Measurements from ENCODE around the gene LAMB1. TPM values are rescaled to one million over a fixed set of nuclear protein-coding genes. Genes with fewer than 3 reads are reported as not detected.
A peak's percentile ranks its signal among the peaks of the same experiment; 100 is the strongest.

Gene LAMB1
- total RNA-seq, 4 donors from 2014 or later: 76.7 to 216 (median 84.6) TPM

DNA sequence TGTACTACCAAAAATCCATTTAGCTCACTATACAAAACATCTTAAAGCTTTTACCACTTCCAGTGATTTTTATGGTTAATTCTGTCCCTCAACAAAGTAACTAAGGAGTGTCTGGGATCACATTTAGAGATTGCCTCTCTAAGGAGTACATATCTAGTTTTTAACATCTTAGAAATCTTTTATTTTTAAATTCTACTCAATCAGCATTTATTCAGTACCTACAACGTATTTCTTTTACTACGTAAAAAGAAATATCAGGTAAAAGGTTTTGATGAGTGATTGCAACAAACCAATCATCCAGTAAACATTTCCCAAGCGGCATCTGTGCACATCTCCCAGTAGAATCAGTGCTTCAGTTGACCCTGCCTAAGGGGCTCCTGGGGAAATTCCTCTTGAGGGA is 31.9 kb downstream of the LAMB1 start:
- peak overlapping the region; percentile 58 for H3K27ac ChIP-seq
- TF ChIP-seq POLR2AphosphoS5 (IDR thresholded peaks at IDR 0.05) (no peak), POLR2A (IDR thresholded peaks at IDR 0.05) (no peak), EP300 (IDR thresholded peaks at IDR 0.05) (no peak)
- TF ChIP-seq, protein P1, sequence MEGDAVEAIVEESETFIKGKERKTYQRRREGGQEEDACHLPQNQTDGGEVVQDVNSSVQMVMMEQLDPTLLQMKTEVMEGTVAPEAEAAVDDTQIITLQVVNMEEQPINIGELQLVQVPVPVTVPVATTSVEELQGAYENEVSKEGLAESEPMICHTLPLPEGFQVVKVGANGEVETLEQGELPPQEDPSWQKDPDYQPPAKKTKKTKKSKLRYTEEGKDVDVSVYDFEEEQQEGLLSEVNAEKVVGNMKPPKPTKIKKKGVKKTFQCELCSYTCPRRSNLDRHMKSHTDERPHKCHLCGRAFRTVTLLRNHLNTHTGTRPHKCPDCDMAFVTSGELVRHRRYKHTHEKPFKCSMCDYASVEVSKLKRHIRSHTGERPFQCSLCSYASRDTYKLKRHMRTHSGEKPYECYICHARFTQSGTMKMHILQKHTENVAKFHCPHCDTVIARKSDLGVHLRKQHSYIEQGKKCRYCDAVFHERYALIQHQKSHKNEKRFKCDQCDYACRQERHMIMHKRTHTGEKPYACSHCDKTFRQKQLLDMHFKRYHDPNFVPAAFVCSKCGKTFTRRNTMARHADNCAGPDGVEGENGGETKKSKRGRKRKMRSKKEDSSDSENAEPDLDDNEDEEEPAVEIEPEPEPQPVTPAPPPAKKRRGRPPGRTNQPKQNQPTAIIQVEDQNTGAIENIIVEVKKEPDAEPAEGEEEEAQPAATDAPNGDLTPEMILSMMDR (IDR thresholded peaks at IDR 0.05): no peak
- no peaks in the 10 kb centered on the region for H3K9me3 ChIP-seq
- H3K4me3 ChIP-seq: no peak overlapping the region
- peaks cover 17% of the 10 kb centered on the region for H3K36me3 ChIP-seq
- no peak for DNase-seq (ENCODE audit: low spot score in 2 of 2)
- no peaks in the 10 kb centered on the region for H3K27me3 ChIP-seq
- peaks cover 39% of the 10 kb centered on the region for H3K4me1 ChIP-seq
- 64% methylated on average over 3 of the region's 3 CpGs for WGBS

DNA sequence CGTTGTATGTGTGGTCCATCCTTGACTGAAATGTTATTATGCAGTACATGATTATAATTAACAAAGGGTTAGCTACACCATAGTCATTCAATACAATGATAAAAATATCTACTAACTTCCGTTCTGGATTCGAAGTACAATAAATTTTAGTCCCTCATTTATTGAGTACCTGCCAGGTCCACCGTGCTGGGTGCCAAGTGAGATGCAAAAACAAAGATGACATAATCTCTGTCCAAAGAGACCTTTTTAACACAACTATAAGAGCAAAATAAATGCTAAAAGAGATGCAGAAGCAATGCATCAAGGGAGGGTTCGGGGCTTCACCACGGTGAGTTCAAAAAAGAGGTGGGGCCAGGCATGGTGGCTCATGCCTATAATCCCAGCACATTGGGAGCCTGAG is 33.1 kb downstream of the LAMB1 start:
- no peak overlapping the region for H3K4me3 ChIP-seq
- no peak for DNase-seq (ENCODE audit: low spot score in 2 of 2)
- peaks cover 39% of the 10 kb centered on the region for H3K4me1 ChIP-seq
- H3K9me3 ChIP-seq: no peaks in the 10 kb centered on the region
- no peak overlapping the region for H3K27ac ChIP-seq
- no peaks in the 10 kb centered on the region for H3K27me3 ChIP-seq
- WGBS: 52% methylated on average over 6 of the region's 6 CpGs
- TF ChIP-seq POLR2A (IDR thresholded peaks at IDR 0.05) (no peak), POLR2AphosphoS5 (IDR thresholded peaks at IDR 0.05) (no peak), EP300 (IDR thresholded peaks at IDR 0.05) (no peak)
- TF ChIP-seq, protein P1 (IDR thresholded peaks at IDR 0.05): no peak
- H3K36me3 ChIP-seq: peaks cover 13% of the 10 kb centered on the region

DNA sequence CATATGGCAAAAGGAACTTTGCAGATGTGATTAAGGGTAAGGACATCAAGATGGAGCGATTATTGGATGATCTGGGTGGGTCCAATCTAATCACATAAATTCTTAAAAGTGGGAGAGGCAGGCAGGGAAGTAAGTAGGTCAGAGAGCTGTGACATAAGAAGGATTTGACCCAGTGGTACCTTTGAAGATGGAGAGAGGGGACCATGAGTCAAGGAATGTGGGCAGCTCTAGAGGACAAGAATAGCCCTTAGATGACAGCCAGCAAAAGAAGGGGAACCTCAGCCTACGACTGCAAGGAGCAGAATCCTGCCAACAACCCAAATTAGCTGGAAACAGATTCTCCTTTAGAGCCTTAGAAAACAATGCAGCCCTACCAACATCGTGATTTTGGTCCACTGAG is 34.5 kb downstream of the LAMB1 start:
- no peaks in the 10 kb centered on the region for H3K9me3 ChIP-seq
- peaks cover 34% of the 10 kb centered on the region for H3K4me1 ChIP-seq
- no peaks in the 10 kb centered on the region for H3K27me3 ChIP-seq
- no peak overlapping the region for H3K4me3 ChIP-seq
- 81% methylated on average over 3 of the region's 3 CpGs for WGBS
- H3K36me3 ChIP-seq: peaks cover 22% of the 10 kb centered on the region
- DNase-seq (ENCODE audit: low spot score in 2 of 2): no peak
- TF ChIP-seq EP300 (IDR thresholded peaks at IDR 0.05): no peak
- TF ChIP-seq POLR2AphosphoS5 (IDR thresholded peaks at IDR 0.05): no peak
- no peak for TF ChIP-seq POLR2A (IDR thresholded peaks at IDR 0.05)
- TF ChIP-seq, protein P1 (IDR thresholded peaks at IDR 0.05): no peak
- no peak overlapping the region for H3K27ac ChIP-seq

DNA sequence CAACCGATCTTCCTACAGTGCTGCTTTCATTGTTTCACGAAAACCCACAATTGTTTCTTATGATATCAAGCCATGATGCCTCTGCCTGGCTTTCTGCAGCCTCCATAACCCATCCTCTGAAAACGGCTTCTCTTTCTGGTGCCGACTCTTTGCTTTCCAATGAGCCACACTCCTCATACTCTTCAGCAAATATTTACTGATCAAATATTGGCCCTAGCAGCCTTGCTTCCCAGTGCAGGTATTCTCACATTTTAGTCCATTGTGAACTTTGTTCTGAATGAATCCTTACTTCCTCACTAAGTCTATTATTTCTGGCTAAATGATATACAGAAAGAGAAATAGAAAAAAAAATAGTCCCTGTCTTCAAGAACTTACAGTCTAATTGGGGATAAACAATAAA is 35.5 kb downstream of the LAMB1 start:
- WGBS: 91% methylated on average over 4 of the region's 4 CpGs
- no peak overlapping the region for H3K4me3 ChIP-seq

DNA sequence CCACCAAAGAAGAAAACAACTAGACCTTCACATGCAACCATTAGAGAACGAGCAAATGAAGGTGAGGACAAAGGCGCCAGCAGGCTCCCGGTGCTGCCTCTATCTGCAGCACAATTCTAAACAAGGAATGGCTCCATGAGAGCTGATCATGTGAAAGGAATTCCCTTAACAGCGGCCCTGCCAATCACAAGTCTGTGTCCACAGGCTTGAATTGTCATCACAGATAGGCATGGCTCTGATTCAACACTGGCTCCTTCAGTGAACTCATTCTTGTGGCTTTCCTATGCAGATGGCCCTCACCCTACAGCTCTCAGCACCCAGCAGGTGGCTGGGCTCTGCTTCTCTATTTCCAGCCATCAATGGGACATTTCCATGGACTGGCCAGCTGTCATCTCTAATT is 36.2 kb downstream of the LAMB1 start:
- peaks cover 18% of the 10 kb centered on the region for H3K4me1 ChIP-seq
- H3K9me3 ChIP-seq: no peaks in the 10 kb centered on the region
- peaks cover 28% of the 10 kb centered on the region for H3K36me3 ChIP-seq
- H3K4me3 ChIP-seq: no peak overlapping the region
- no peak overlapping the region for H3K27ac ChIP-seq
- 68% methylated on average over 4 of the region's 4 CpGs for WGBS
- DNase-seq (ENCODE audit: low spot score in 2 of 2): no peak
- no peaks in the 10 kb centered on the region for H3K27me3 ChIP-seq
- TF ChIP-seq POLR2A (IDR thresholded peaks at IDR 0.05) (no peak), EP300 (IDR thresholded peaks at IDR 0.05) (no peak), POLR2AphosphoS5 (IDR thresholded peaks at IDR 0.05) (no peak)
- TF ChIP-seq, protein P1 (IDR thresholded peaks at IDR 0.05): no peak

More for the DNA sequence above, 35.5 kb downstream of the LAMB1 start:
- TF ChIP-seq, protein P1 (IDR thresholded peaks at IDR 0.05): no peak
- H3K9me3 ChIP-seq: no peaks in the 10 kb centered on the region
- H3K4me1 ChIP-seq: peaks cover 24% of the 10 kb centered on the region
- DNase-seq (ENCODE audit: low spot score in 2 of 2): no peak
- peaks cover 28% of the 10 kb centered on the region for H3K36me3 ChIP-seq
- no peak overlapping the region for H3K27ac ChIP-seq
- H3K27me3 ChIP-seq: no peaks in the 10 kb centered on the region

Measured in suprapubic skin (tissue), 4 donors.